HUDEP-2 (cell line): ENCODE measurements around the gene COQ9.

Experiments used
- DNase-seq, 76 experiments: peaks; one replicate each; lab custom pipeline; 2025; ENCODE audit not compliant: unreplicated experiment in 76 of 76; lab: John Stamatoyannopoulos, UW

The COQ9 gene

GRCh38 chr16:57507136-57508034, 60.1 kb downstream of the COQ9 start:
- DNase-seq = no peak

GRCh38 chr16:57508035-57508425, 60.8 kb downstream of the COQ9 start:
- no peak for DNase-seq

GRCh38 chr16:57509231-57509923, 62.1 kb downstream of the COQ9 start:
- no peak for DNase-seq

- DNase-seq = no peak
These were observed 63.0 kb downstream of the COQ9 start for GRCh38 chr16:57510016-57510871.
